ENCODE measurements around the gene PHOX2A.

Gene PHOX2A

GRCh38 chr11:72230764-72231365, 13.1 kb downstream of the PHOX2A start:
- H2BK120ac ChIP-seq (ENCODE audit: low read depth, low read length): no peak overlapping the region
- no peak overlapping the region for H3K4me3 ChIP-seq (ENCODE audit: low read length in 2 of 2)
- H2BK15ac ChIP-seq (ENCODE audit: low read length): no peak overlapping the region
- H2BK12ac ChIP-seq (ENCODE audit: low read length): no peak overlapping the region
- H3K9ac ChIP-seq (ENCODE audit: low read depth, low read length, poor library complexity): no peak overlapping the region
- no peak overlapping the region for H3K14ac ChIP-seq (ENCODE audit: low read length)
- no peak overlapping the region for H3K23ac ChIP-seq (ENCODE audit: low read depth, low read length, poor library complexity)
- no peak overlapping the region for H2AK5ac ChIP-seq (ENCODE audit: low read depth, low read length)
- H3K36me3 ChIP-seq (replicated peaks in 1 of 2; ENCODE audit: control insufficient read depth in 2 of 2, insufficient read depth in 2 of 2, low read length in 2 of 2): peaks cover 68 to 97% of the 10 kb centered on the region in 2 donors
- no peak overlapping the region for H3K27ac ChIP-seq (replicated peaks; ENCODE audit: low read length)
- no peak overlapping the region for H4K8ac ChIP-seq (ENCODE audit: low read depth, low read length)
- H3K27me3 ChIP-seq (ENCODE audit: control insufficient read depth in 3 of 3, insufficient read depth in 3 of 3, low read depth in 1 of 3, low read length in 3 of 3): no peaks in the 10 kb centered on the region
- DNase-seq (ENCODE audit: low spot score): no peak
- H3K4me1 ChIP-seq (ENCODE audit: control insufficient read depth in 2 of 2, insufficient read depth in 1 of 2, low read depth in 1 of 2, low read length in 2 of 2): peaks cover 0 to 7% of the 10 kb centered on the region in 2 donors
- H3K18ac ChIP-seq (ENCODE audit: low read length): no peak overlapping the region
- no peak overlapping the region for H2BK5ac ChIP-seq (ENCODE audit: low read length)
- H3K4me2 ChIP-seq (ENCODE audit: insufficient read depth, low read length, poor library complexity, severe bottlenecking): no peak overlapping the region
- WGBS, 2 donors (ENCODE audit: extremely low coverage in 2 of 2, insufficient read length in 2 of 2, insufficient replicate concordance in 1 of 2): no CpG with 5 or more reads among the region's 18 CpGs
- H3K79me1 ChIP-seq (ENCODE audit: low read depth, low read length): peaks cover 8% of the 10 kb centered on the region
- H2AFZ ChIP-seq (ENCODE audit: low read length): no peak overlapping the region
- no peak overlapping the region for H3K4ac ChIP-seq (ENCODE audit: low read length)
- no peak overlapping the region for H4K91ac ChIP-seq (ENCODE audit: low read depth, low read length, poor library complexity)
- no peaks in the 10 kb centered on the region for H3K9me3 ChIP-seq (replicated peaks in 1 of 2; ENCODE audit: control insufficient read depth in 2 of 2, insufficient read depth in 1 of 2, low read depth in 1 of 2, low read length in 2 of 2)

- no peak overlapping the region for H4K91ac ChIP-seq (ENCODE audit: low read depth, low read length, poor library complexity)
- H3K27me3 ChIP-seq (ENCODE audit: control insufficient read depth in 3 of 3, insufficient read depth in 3 of 3, low read depth in 1 of 3, low read length in 3 of 3): no peaks in the 10 kb centered on the region
- H3K4me2 ChIP-seq (ENCODE audit: insufficient read depth, low read length, poor library complexity, severe bottlenecking): no peak overlapping the region
- no peak overlapping the region for H2BK120ac ChIP-seq (ENCODE audit: low read depth, low read length)
- H3K4ac ChIP-seq (ENCODE audit: low read length): no peak overlapping the region
- H3K23ac ChIP-seq (ENCODE audit: low read depth, low read length, poor library complexity): peak overlapping the region; percentile 1
- no peak overlapping the region for H2AK5ac ChIP-seq (ENCODE audit: low read depth, low read length)
- no peak overlapping the region for H3K18ac ChIP-seq (ENCODE audit: low read length)
- peaks cover 2 to 12% of the 10 kb centered on the region in 2 donors for H3K4me1 ChIP-seq (ENCODE audit: control insufficient read depth in 2 of 2, insufficient read depth in 1 of 2, low read depth in 1 of 2, low read length in 2 of 2)
- WGBS, 2 donors (ENCODE audit: extremely low coverage in 2 of 2, insufficient read length in 2 of 2, insufficient replicate concordance in 1 of 2): no CpG with 5 or more reads among the region's 21 CpGs
- no peak overlapping the region for H4K8ac ChIP-seq (ENCODE audit: low read depth, low read length)
- H2AFZ ChIP-seq (ENCODE audit: low read length): no peak overlapping the region
- H3K36me3 ChIP-seq (replicated peaks in 1 of 2; ENCODE audit: control insufficient read depth in 2 of 2, insufficient read depth in 2 of 2, low read length in 2 of 2): peaks cover 63 to 90% of the 10 kb centered on the region in 2 donors
- no peak overlapping the region for H2BK15ac ChIP-seq (ENCODE audit: low read length)
- H2BK12ac ChIP-seq (ENCODE audit: low read length): no peak overlapping the region
- no peak overlapping the region for H3K4me3 ChIP-seq (ENCODE audit: low read length in 2 of 2)
- H3K9ac ChIP-seq (ENCODE audit: low read depth, low read length, poor library complexity): no peak overlapping the region
- H3K9me3 ChIP-seq (replicated peaks in 1 of 2; ENCODE audit: control insufficient read depth in 2 of 2, insufficient read depth in 1 of 2, low read depth in 1 of 2, low read length in 2 of 2): no peaks in the 10 kb centered on the region
- no peak overlapping the region for H3K27ac ChIP-seq (replicated peaks; ENCODE audit: low read length)
- H3K79me1 ChIP-seq (ENCODE audit: low read depth, low read length): peaks cover 14% of the 10 kb centered on the region
- no peak for DNase-seq (ENCODE audit: low spot score)
- no peak overlapping the region for H2BK5ac ChIP-seq (ENCODE audit: low read length)
- H3K14ac ChIP-seq (ENCODE audit: low read length): no peak overlapping the region
Measured at GRCh38 chr11:72229925-72230763, 13.8 kb downstream of the PHOX2A start.

- H3K27ac ChIP-seq (replicated peaks; ENCODE audit: low read length): no peak overlapping the region
- H3K18ac ChIP-seq (ENCODE audit: low read length): no peak overlapping the region
- no peak overlapping the region for H2AK5ac ChIP-seq (ENCODE audit: low read depth, low read length)
- no peak overlapping the region for H2BK12ac ChIP-seq (ENCODE audit: low read length)
- WGBS, 2 donors (ENCODE audit: extremely low coverage in 2 of 2, insufficient read length in 2 of 2, insufficient replicate concordance in 1 of 2): no CpG with 5 or more reads among the region's 8 CpGs
- H3K4ac ChIP-seq (ENCODE audit: low read length): no peak overlapping the region
- H2BK5ac ChIP-seq (ENCODE audit: low read length): no peak overlapping the region
- peaks cover 3 to 12% of the 10 kb centered on the region in 2 donors for H3K4me1 ChIP-seq (ENCODE audit: control insufficient read depth in 2 of 2, insufficient read depth in 1 of 2, low read depth in 1 of 2, low read length in 2 of 2)
- no peaks in the 10 kb centered on the region for H3K27me3 ChIP-seq (ENCODE audit: control insufficient read depth in 3 of 3, insufficient read depth in 3 of 3, low read depth in 1 of 3, low read length in 3 of 3)
- no peak overlapping the region for H4K8ac ChIP-seq (ENCODE audit: low read depth, low read length)
- no peak overlapping the region for H2BK120ac ChIP-seq (ENCODE audit: low read depth, low read length)
- DNase-seq (ENCODE audit: low spot score): no peak
- no peak overlapping the region for H3K4me2 ChIP-seq (ENCODE audit: insufficient read depth, low read length, poor library complexity, severe bottlenecking)
- H3K9ac ChIP-seq (ENCODE audit: low read depth, low read length, poor library complexity): no peak overlapping the region
- no peak overlapping the region for H4K91ac ChIP-seq (ENCODE audit: low read depth, low read length, poor library complexity)
- no peaks in the 10 kb centered on the region for H3K9me3 ChIP-seq (replicated peaks in 1 of 2; ENCODE audit: control insufficient read depth in 2 of 2, insufficient read depth in 1 of 2, low read depth in 1 of 2, low read length in 2 of 2)
- H2BK15ac ChIP-seq (ENCODE audit: low read length): no peak overlapping the region
- H2AFZ ChIP-seq (ENCODE audit: low read length): no peak overlapping the region
- H3K14ac ChIP-seq (ENCODE audit: low read length): peak overlapping the region; percentile 15
- peak overlapping the region; percentile 1 for H3K23ac ChIP-seq (ENCODE audit: low read depth, low read length, poor library complexity)
- H3K79me1 ChIP-seq (ENCODE audit: low read depth, low read length): peaks cover 15% of the 10 kb centered on the region
- peaks cover 58 to 82% of the 10 kb centered on the region in 2 donors for H3K36me3 ChIP-seq (replicated peaks in 1 of 2; ENCODE audit: control insufficient read depth in 2 of 2, insufficient read depth in 2 of 2, low read length in 2 of 2)
- H3K4me3 ChIP-seq (ENCODE audit: low read length in 2 of 2): no peak overlapping the region
Measured at GRCh38 chr11:72229336-72229924, 14.5 kb downstream of the PHOX2A start.

GRCh38 chr11:72228844-72229231, 15.1 kb downstream of the PHOX2A start:
- H3K4me3 ChIP-seq (ENCODE audit: low read length in 2 of 2): no peak overlapping the region
- no peaks in the 10 kb centered on the region for H3K27me3 ChIP-seq (ENCODE audit: control insufficient read depth in 3 of 3, insufficient read depth in 3 of 3, low read depth in 1 of 3, low read length in 3 of 3)
- peaks cover 54 to 77% of the 10 kb centered on the region in 2 donors for H3K36me3 ChIP-seq (replicated peaks in 1 of 2; ENCODE audit: control insufficient read depth in 2 of 2, insufficient read depth in 2 of 2, low read length in 2 of 2)
- H3K9ac ChIP-seq (ENCODE audit: low read depth, low read length, poor library complexity): no peak overlapping the region
- H2AK5ac ChIP-seq (ENCODE audit: low read depth, low read length): no peak overlapping the region
- H2BK120ac ChIP-seq (ENCODE audit: low read depth, low read length): no peak overlapping the region
- H3K27ac ChIP-seq (replicated peaks; ENCODE audit: low read length): no peak overlapping the region
- DNase-seq (ENCODE audit: low spot score): no peak
- H3K4me1 ChIP-seq (ENCODE audit: control insufficient read depth in 2 of 2, insufficient read depth in 1 of 2, low read depth in 1 of 2, low read length in 2 of 2): peaks cover 3 to 12% of the 10 kb centered on the region in 2 donors
- H3K79me1 ChIP-seq (ENCODE audit: low read depth, low read length): peaks cover 15% of the 10 kb centered on the region
- no peak overlapping the region for H4K8ac ChIP-seq (ENCODE audit: low read depth, low read length)
- H3K23ac ChIP-seq (ENCODE audit: low read depth, low read length, poor library complexity): no peak overlapping the region
- no CpG with 5 or more reads among the region's 7 CpGs for WGBS, 2 donors (ENCODE audit: extremely low coverage in 2 of 2, insufficient read length in 2 of 2, insufficient replicate concordance in 1 of 2)
- no peak overlapping the region for H2BK12ac ChIP-seq (ENCODE audit: low read length)
- H3K4ac ChIP-seq (ENCODE audit: low read length): no peak overlapping the region
- H3K14ac ChIP-seq (ENCODE audit: low read length): peak overlapping the region; percentile 15
- no peak overlapping the region for H3K18ac ChIP-seq (ENCODE audit: low read length)
- no peak overlapping the region for H3K4me2 ChIP-seq (ENCODE audit: insufficient read depth, low read length, poor library complexity, severe bottlenecking)
- H2AFZ ChIP-seq (ENCODE audit: low read length): no peak overlapping the region
- H4K91ac ChIP-seq (ENCODE audit: low read depth, low read length, poor library complexity): no peak overlapping the region
- H3K9me3 ChIP-seq (replicated peaks in 1 of 2; ENCODE audit: control insufficient read depth in 2 of 2, insufficient read depth in 1 of 2, low read depth in 1 of 2, low read length in 2 of 2): no peaks in the 10 kb centered on the region
- H2BK5ac ChIP-seq (ENCODE audit: low read length): no peak overlapping the region
- H2BK15ac ChIP-seq (ENCODE audit: low read length): no peak overlapping the region
